ENCODE data around the gene CELSR1. TPM values are rescaled to one million over a fixed set of nuclear protein-coding genes. Genes with fewer than 3 reads are reported as not detected.
"Not testable (repeated sequence)": the region's sequence is repeated elsewhere in the genome, so short reads cannot be mapped to it uniquely, and the experiment has no call there.

CELSR1 gene
- total and polyA plus RNA-seq, 2 donors from 2014 or later = 15.7 to 49.9 TPM

GRCh38 chr22:46501701-46502100 is 35.7 kb downstream of the CELSR1 start:
- DNase-seq = no peak
- Histone ChIP-seq H3K27ac (ENCODE audit: low read depth in 2 of 2, low read length in 2 of 2) (peak overlapping the region in 1 of 2 donors; percentile 47), H3K9me3 (ENCODE audit: control insufficient read depth in 2 of 3, insufficient read depth in 1 of 3, low read length in 3 of 3) (no peaks in the 10 kb centered on the region), H3K36me3 (ENCODE audit: control insufficient read depth in 2 of 3, insufficient read depth in 3 of 3, low read length in 3 of 3) (no peaks in the 10 kb centered on the region), H3K9ac (ENCODE audit: low read length in 3 of 3) (no peak overlapping the region), H3K4me1 (ENCODE audit: control insufficient read depth in 2 of 3, insufficient read depth in 2 of 3, low read depth in 1 of 3, low read length in 3 of 3) (peaks cover 0 to 5% (median 0%) of the 10 kb centered on the region in 3 donors), H3K4me3 (ENCODE audit: low read length in 3 of 3) (no peak overlapping the region), H3K27me3 (ENCODE audit: control insufficient read depth, insufficient read depth, low read length) (no peaks in the 10 kb centered on the region)
- intact Hi-C loops (cut with DNase I) = no loop called here
- TF ChIP-seq CTCF (IDR thresholded peaks at IDR 0.05; ENCODE audit: borderline replicate concordance, extremely low read depth, insufficient read depth) = no peak
- no peak for FAIRE-seq

- not testable (repeated sequence) for FAIRE-seq
Measured at GRCh38 chr22:46501265-46501664, 36.2 kb downstream of the CELSR1 start.

GRCh38 chr22:46500201-46500600 is 37.2 kb downstream of the CELSR1 start:
- no peak for FAIRE-seq
- Histone ChIP-seq H3K4me3 (ENCODE audit: low read length in 3 of 3) (no peak overlapping the region), H3K4me1 (ENCODE audit: control insufficient read depth in 2 of 3, insufficient read depth in 2 of 3, low read depth in 1 of 3, low read length in 3 of 3) (peaks cover 0 to 5% (median 0%) of the 10 kb centered on the region in 3 donors), H3K36me3 (ENCODE audit: control insufficient read depth in 2 of 3, insufficient read depth in 3 of 3, low read length in 3 of 3) (no peaks in the 10 kb centered on the region), H3K9me3 (ENCODE audit: control insufficient read depth in 2 of 3, insufficient read depth in 1 of 3, low read length in 3 of 3) (no peaks in the 10 kb centered on the region), H3K27ac (ENCODE audit: low read depth in 2 of 2, low read length in 2 of 2) (no peak overlapping the region), H3K27me3 (ENCODE audit: control insufficient read depth, insufficient read depth, low read length) (no peaks in the 10 kb centered on the region), H3K9ac (ENCODE audit: low read length in 3 of 3) (no peak overlapping the region)
- intact Hi-C loops (cut with DNase I) = no loop called here
- peak; percentile 56 to 93 (median 90) for DNase-seq
- TF ChIP-seq CTCF (IDR thresholded peaks at IDR 0.05; ENCODE audit: borderline replicate concordance, extremely low read depth, insufficient read depth) = no peak

More at GRCh38 chr22:46501265-46501664, 36.2 kb downstream of the CELSR1 start:
- H3K9ac ChIP-seq (ENCODE audit: low read length in 3 of 3); DNase-seq; H3K36me3 ChIP-seq (ENCODE audit: control insufficient read depth in 2 of 3, insufficient read depth in 3 of 3, low read length in 3 of 3); intact Hi-C loops (cut with DNase I); H3K4me1 ChIP-seq (ENCODE audit: control insufficient read depth in 2 of 3, insufficient read depth in 2 of 3, low read depth in 1 of 3, low read length in 3 of 3); H3K9me3 ChIP-seq (ENCODE audit: control insufficient read depth in 2 of 3, insufficient read depth in 1 of 3, low read length in 3 of 3); H3K4me3 ChIP-seq (ENCODE audit: low read length in 3 of 3); H3K27me3 ChIP-seq (ENCODE audit: control insufficient read depth, insufficient read depth, low read length): not testable (repeated sequence)
- peak overlapping the region in 1 of 2 donors; percentile 47 for H3K27ac ChIP-seq (ENCODE audit: low read depth in 2 of 2, low read length in 2 of 2)

GRCh38 chr22:46499805-46500189 is 37.6 kb downstream of the CELSR1 start:
- Histone ChIP-seq H3K9ac (ENCODE audit: low read length in 3 of 3) (no peak overlapping the region), H3K4me1 (ENCODE audit: control insufficient read depth in 2 of 3, insufficient read depth in 2 of 3, low read depth in 1 of 3, low read length in 3 of 3) (peaks cover 0 to 5% (median 0%) of the 10 kb centered on the region in 3 donors), H3K27ac (ENCODE audit: low read depth in 2 of 2, low read length in 2 of 2) (no peak overlapping the region), H3K27me3 (ENCODE audit: control insufficient read depth, insufficient read depth, low read length) (no peaks in the 10 kb centered on the region), H3K9me3 (ENCODE audit: control insufficient read depth in 2 of 3, insufficient read depth in 1 of 3, low read length in 3 of 3) (no peaks in the 10 kb centered on the region), H3K36me3 (ENCODE audit: control insufficient read depth in 2 of 3, insufficient read depth in 3 of 3, low read length in 3 of 3) (no peaks in the 10 kb centered on the region), H3K4me3 (ENCODE audit: low read length in 3 of 3) (no peak overlapping the region)
- intact Hi-C loops (cut with DNase I) = no loop called here
- FAIRE-seq (no peak), DNase-seq (peak in 2 of 5 donors; percentile 34 to 42)
- TF ChIP-seq CTCF (IDR thresholded peaks at IDR 0.05; ENCODE audit: borderline replicate concordance, extremely low read depth, insufficient read depth) = no peak

Measured in kidney (tissue), 14 donors.